DND-41 (cell line): Measurements from ENCODE around the gene RGS6.

Experiments
- ATAC-seq: fragments of 200-7000 bp; cut with Tn5 transposase; 3 replicates; pipeline ENCODE4 v1.9.1; 2021; ENCODE audit warnings: low read depth; ENCODE audit not compliant: insufficient read depth
- DNase-seq: peaks from one replicate; pipeline ENCODE4 v3.0.0-alpha.2; 2020
- H2AFZ ChIP-seq: 2 replicates; pipeline ENCODE4 v1.6.0; 2012; ENCODE audit warnings: low read depth, low read length
- H3K27ac ChIP-seq: 2 replicates; pipeline ENCODE4 v1.5.1; 2012; ENCODE audit warnings: low read length, inconsistent platforms
- H3K27me3 ChIP-seq: fragments of 200-600 bp; sonication (generic); 2 replicates; pipeline ENCODE4 v1.6.0; 2012; ENCODE audit warnings: low read length, mild to moderate bottlenecking, inconsistent platforms; ENCODE audit not compliant: insufficient read depth, poor library complexity
- H3K36me3 ChIP-seq: 2 replicates; pipeline ENCODE4 v1.5.1; 2012; ENCODE audit warnings: low read length, inconsistent platforms; ENCODE audit not compliant: insufficient read depth
- H3K4me1 ChIP-seq: 2 replicates; pipeline ENCODE4 v1.5.1; 2012; ENCODE audit warnings: mild to moderate bottlenecking, low read length; ENCODE audit not compliant: insufficient read depth
- H3K4me2 ChIP-seq: 2 replicates; pipeline ENCODE4 v1.6.0; 2012; ENCODE audit warnings: mild to moderate bottlenecking, moderate library complexity, low read length, inconsistent platforms; ENCODE audit not compliant: insufficient read depth
- H3K4me3 ChIP-seq, 2 experiments: fragments of 200-600 bp in 1 of 2; shearing (Covaris generic) in 1 of 2; 2 replicates each; pipeline ENCODE4 v1.5.1; 2012 to 2016; ENCODE audit warnings: inconsistent platforms in 2 of 2, low read length in 2 of 2, mild to moderate bottlenecking in 2 of 2, low read depth in 1 of 2, moderate library complexity in 1 of 2
- H3K79me2 ChIP-seq: 2 replicates; pipeline ENCODE4 v1.6.0; 2012; ENCODE audit warnings: low read length, inconsistent platforms; ENCODE audit not compliant: insufficient read depth
- H3K9ac ChIP-seq: 2 replicates; pipeline ENCODE4 v1.6.0; 2012; ENCODE audit warnings: low read depth, mild to moderate bottlenecking, inconsistent platforms, low read length, moderate library complexity
- H3K9me3 ChIP-seq: 2 replicates; pipeline ENCODE4 v1.5.1; 2012; ENCODE audit warnings: low read length, moderate library complexity, mild to moderate bottlenecking, inconsistent platforms; ENCODE audit not compliant: insufficient read depth, severe bottlenecking
- H4K20me1 ChIP-seq: 2 replicates; pipeline ENCODE4 v1.6.0; 2012; ENCODE audit warnings: low read length; ENCODE audit not compliant: insufficient read depth
- EZH2 ChIP-seq: IDR thresholded peaks from 3 replicates; pipeline ENCODE4 v1.6.1; 2012; ENCODE audit warnings: borderline replicate concordance, low read depth, mild to moderate bottlenecking, moderate library complexity, low read length, inconsistent platforms; ENCODE audit not compliant: severe bottlenecking
- TF ChIP-seq, protein P1 (sequence below): IDR thresholded peaks from 2 replicates; pipeline ENCODE4 v1.5.1; 2012; ENCODE audit warnings: borderline replicate concordance, low read length, moderate library complexity, mild to moderate bottlenecking; ENCODE audit not compliant: poor library complexity, severe bottlenecking; ENCODE audit errors: extremely low read depth

Gene RGS6

DNA sequence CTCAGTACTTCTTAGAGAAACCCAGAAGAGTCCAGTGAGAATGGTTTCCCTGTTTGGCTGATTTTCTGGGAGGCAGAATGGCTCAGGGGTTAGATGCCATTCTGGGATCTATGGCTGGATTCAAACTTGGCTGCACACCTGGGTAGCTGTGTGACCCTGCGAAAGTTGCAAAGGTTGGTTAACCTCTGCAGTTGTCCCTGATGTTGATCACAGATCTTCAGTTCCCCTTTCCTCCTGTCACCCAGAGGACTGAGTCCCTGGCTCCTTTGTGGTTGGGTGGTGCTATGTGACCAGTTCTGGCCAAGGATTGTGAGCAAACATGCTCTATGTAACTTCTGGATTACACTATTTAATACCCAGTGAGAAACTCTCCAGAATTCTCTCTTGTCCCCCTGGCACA lies 418.0 kb downstream of the RGS6 start:
- H3K27ac ChIP-seq: no peak overlapping the region
- H3K4me1 ChIP-seq: no peaks in the 10 kb centered on the region
- no peaks in the 10 kb centered on the region for H4K20me1 ChIP-seq
- H3K4me2 ChIP-seq: no peak overlapping the region
- no peak for ATAC-seq
- DNase-seq: no peak
- H3K4me3 ChIP-seq: no peak overlapping the region
- no peak for TF ChIP-seq EZH2
- TF ChIP-seq, protein P1, sequence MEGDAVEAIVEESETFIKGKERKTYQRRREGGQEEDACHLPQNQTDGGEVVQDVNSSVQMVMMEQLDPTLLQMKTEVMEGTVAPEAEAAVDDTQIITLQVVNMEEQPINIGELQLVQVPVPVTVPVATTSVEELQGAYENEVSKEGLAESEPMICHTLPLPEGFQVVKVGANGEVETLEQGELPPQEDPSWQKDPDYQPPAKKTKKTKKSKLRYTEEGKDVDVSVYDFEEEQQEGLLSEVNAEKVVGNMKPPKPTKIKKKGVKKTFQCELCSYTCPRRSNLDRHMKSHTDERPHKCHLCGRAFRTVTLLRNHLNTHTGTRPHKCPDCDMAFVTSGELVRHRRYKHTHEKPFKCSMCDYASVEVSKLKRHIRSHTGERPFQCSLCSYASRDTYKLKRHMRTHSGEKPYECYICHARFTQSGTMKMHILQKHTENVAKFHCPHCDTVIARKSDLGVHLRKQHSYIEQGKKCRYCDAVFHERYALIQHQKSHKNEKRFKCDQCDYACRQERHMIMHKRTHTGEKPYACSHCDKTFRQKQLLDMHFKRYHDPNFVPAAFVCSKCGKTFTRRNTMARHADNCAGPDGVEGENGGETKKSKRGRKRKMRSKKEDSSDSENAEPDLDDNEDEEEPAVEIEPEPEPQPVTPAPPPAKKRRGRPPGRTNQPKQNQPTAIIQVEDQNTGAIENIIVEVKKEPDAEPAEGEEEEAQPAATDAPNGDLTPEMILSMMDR: no peak
- H2AFZ ChIP-seq: no peak overlapping the region
- H3K9me3 ChIP-seq: no peaks in the 10 kb centered on the region
- peaks cover 6% of the 10 kb centered on the region for H3K27me3 ChIP-seq
- no peaks in the 10 kb centered on the region for H3K79me2 ChIP-seq
- H3K9ac ChIP-seq: no peak overlapping the region
- no peaks in the 10 kb centered on the region for H3K36me3 ChIP-seq

DNA sequence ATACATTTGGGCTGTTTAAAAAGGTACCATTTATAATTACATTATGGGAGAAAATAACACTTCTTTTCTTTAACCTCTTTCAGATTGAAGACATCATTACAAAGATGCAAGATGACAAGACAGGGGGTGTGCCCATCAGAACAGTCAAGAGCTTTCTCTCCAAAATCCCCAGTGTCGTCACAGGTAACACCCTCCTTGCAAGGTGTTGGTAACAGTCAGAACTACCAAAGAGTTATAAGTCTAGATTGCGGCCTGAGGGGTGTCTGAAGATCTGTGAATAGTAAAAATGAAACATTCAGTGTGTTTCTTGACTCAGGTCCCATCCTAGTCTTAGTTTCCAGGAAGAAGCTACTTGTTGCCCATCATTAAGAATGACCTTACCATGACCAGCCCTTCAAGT lies 419.8 kb downstream of the RGS6 start:
- peaks cover 6% of the 10 kb centered on the region for H3K27me3 ChIP-seq
- no peak overlapping the region for H3K27ac ChIP-seq
- no peaks in the 10 kb centered on the region for H3K36me3 ChIP-seq
- no peak overlapping the region for H3K9ac ChIP-seq
- H3K4me3 ChIP-seq: no peak overlapping the region
- no peaks in the 10 kb centered on the region for H4K20me1 ChIP-seq
- TF ChIP-seq, protein P1: no peak
- no peak for TF ChIP-seq EZH2
- no peak overlapping the region for H2AFZ ChIP-seq
- H3K79me2 ChIP-seq: no peaks in the 10 kb centered on the region
- H3K4me1 ChIP-seq: no peaks in the 10 kb centered on the region
- H3K4me2 ChIP-seq: no peak overlapping the region
- H3K9me3 ChIP-seq: no peaks in the 10 kb centered on the region
- ATAC-seq (no peak), DNase-seq (no peak)

DNA sequence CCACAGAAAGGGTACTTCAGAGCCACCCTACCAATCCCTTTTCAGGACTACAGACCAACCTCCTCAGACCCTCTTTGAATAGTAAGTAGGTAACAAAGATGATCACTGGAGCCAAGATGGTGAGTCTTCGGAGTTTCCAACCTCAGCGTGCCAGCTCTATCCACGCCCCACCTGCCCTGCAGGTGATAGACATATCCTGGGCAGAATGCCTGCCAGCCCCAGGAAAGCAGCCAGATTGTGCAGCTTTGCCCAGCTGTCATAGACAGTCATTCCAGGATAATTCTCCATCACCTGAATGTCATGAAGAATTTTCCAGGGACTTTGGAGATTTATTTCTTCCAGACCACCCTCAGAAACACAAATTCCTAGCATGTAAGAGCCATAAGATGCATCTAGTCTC lies 434.4 kb downstream of the RGS6 start:
- DNase-seq: no peak
- Histone ChIP-seq H3K9me3 (no peaks in the 10 kb centered on the region), H3K9ac (no peak overlapping the region), H3K27ac (no peak overlapping the region), H3K79me2 (no peaks in the 10 kb centered on the region), H3K4me2 (no peak overlapping the region), H4K20me1 (no peaks in the 10 kb centered on the region), H3K36me3 (no peaks in the 10 kb centered on the region), H3K4me1 (no peaks in the 10 kb centered on the region), H2AFZ (no peak overlapping the region), H3K4me3 (no peak overlapping the region), H3K27me3 (no peaks in the 10 kb centered on the region)
- no peak for ATAC-seq
- TF ChIP-seq, protein P1: no peak
- no peak for TF ChIP-seq EZH2

DNA sequence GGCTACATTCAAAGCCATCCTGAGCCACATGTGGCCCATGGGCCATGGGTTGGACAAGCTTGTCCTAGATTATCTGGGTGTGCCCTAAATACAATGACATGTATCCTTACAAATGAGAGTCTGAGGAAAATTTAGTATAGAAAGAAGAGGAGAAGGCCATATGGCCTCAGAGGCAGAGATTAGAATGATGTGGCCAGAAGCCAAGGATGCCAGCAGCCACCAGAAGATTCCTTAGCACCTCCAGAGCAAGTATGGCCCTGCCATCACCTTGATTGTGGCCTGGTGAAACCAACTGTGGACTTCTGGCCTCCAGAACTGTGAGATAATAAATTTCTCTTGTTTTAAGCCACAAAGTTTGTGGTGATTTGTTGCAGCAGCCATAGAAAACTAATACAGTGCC lies 436.9 kb downstream of the RGS6 start:
- Histone ChIP-seq H3K79me2 (no peaks in the 10 kb centered on the region), H3K27me3 (no peaks in the 10 kb centered on the region), H3K9me3 (no peaks in the 10 kb centered on the region), H3K4me1 (no peaks in the 10 kb centered on the region), H3K4me2 (no peak overlapping the region), H3K4me3 (no peak overlapping the region), H2AFZ (no peak overlapping the region), H3K27ac (no peak overlapping the region), H3K9ac (no peak overlapping the region), H3K36me3 (no peaks in the 10 kb centered on the region), H4K20me1 (no peaks in the 10 kb centered on the region)
- ATAC-seq (no peak), DNase-seq (no peak)
- TF ChIP-seq EZH2: no peak
- TF ChIP-seq, protein P1: no peak
